Measurements from ENCODE around the gene CLCN6. TPM values are rescaled to one million over a fixed set of nuclear protein-coding genes. Genes with fewer than 3 reads are reported as not detected.

The CLCN6 gene
- polyA plus RNA-seq, 1 experiment, result 9.0 TPM

GRCh38 chr1:11779715-11780379, 26.1 kb upstream of the CLCN6 start:
- H3K27me3 ChIP-seq (ENCODE audit: control insufficient read depth, insufficient read depth, low read length), result peaks cover 2% of the 10 kb centered on the region
- ChIA-PET POLR2A (no interaction called here), CTCF (interaction anchor here (1.0 kb wide), 1 partner anchor 69 kb away, joined by 3 read pairs; no protein-coding TSS in a partner anchor)
- H3K27ac ChIP-seq (ENCODE audit: low read depth, low read length), result no peak overlapping the region
- no peak for TF ChIP-seq CTCF (IDR thresholded peaks at IDR 0.05; ENCODE audit: low read depth, low read length)
- DNase-seq (ENCODE audit: low read depth, low spot score), result no peak
- no peak overlapping the region for H3K4me3 ChIP-seq (ENCODE audit: low read depth, low read length)
- H3K9me3 ChIP-seq (ENCODE audit: control insufficient read depth, insufficient read depth, low read length), result peaks cover 4% of the 10 kb centered on the region; the same call in 1 of the 2 replicates

DNA sequence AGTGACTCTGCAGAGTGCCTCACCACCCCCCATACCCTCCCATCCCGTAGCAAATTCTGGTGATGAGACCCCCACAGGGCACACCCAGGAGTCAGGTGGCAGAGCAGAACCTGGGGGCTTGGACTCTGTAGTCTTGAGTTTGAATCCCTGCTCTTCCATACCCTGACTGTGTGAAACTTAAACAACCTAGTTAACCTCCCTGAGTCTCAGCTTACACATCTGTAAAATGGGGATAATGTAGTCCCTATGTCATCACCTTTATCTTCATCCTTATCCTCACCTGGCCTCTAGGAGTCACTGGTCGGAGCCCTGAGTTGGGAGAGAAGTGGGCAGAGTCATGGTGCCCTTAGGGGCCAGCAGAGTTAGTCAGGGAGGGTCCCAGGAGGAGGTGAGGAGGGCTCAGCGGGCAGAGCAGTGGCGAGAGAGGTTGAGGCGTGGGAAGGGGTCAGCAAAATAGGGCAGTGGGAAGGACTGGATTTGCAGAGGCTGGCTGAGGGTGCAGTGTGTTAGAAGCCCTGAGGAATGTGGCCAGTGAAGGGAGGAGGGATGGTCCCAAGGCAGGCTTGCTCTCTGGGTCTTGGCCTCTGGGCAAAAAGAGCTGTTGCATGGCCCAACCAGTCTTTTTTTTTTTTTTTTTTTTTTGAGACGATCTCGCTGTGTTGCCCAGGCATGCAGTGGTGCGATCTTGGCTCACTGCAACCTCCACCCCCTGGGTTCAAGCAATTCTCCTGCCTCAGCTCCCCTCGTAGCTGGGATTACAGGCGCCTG, 25.4 kb upstream of the CLCN6 start:
- no peak for DNase-seq (ENCODE audit: low read depth, low spot score)
- CTCF ChIA-PET, result interaction anchor here (0.6 kb wide), 1 partner anchor 31 kb away, joined by 3 read pairs; no protein-coding TSS in a partner anchor
- Histone ChIP-seq H3K27me3 (ENCODE audit: control insufficient read depth, insufficient read depth, low read length) (peaks cover 2% of the 10 kb centered on the region), H3K4me3 (ENCODE audit: low read depth, low read length) (no peak overlapping the region), H3K27ac (ENCODE audit: low read depth, low read length) (no peak overlapping the region), H3K9me3 (ENCODE audit: control insufficient read depth, insufficient read depth, low read length) (peaks cover 4% of the 10 kb centered on the region; the same call in 1 of the 2 replicates)
- no peak for TF ChIP-seq CTCF (IDR thresholded peaks at IDR 0.05; ENCODE audit: low read depth, low read length)
- POLR2A ChIA-PET, result no interaction called here

DNA sequence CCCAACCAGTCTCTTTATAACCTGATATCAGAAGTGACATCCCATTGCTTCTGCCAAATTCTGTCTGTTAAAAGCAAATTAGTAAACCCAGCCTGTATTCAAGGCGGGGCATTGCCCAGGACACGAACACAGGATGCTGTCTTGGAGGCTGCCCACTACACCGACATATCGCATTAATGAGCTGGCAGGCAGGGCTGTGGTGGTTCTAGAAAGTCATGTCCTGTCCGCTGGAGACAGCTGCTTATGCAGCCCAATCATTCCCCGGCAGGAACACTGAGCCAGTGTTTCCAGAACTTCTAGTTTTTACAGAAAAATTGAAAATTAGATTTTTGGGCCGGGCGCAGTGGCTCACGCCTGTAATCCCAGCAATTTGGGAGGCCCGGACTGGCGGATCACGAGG, 24.7 kb upstream of the CLCN6 start:
- no peaks in the 10 kb centered on the region for H3K27me3 ChIP-seq (ENCODE audit: control insufficient read depth, insufficient read depth, low read length)
- ChIA-PET CTCF (no interaction called here), POLR2A (no interaction called here)
- H3K27ac ChIP-seq (ENCODE audit: low read depth, low read length), result no peak overlapping the region
- no peak overlapping the region for H3K4me3 ChIP-seq (ENCODE audit: low read depth, low read length)
- TF ChIP-seq CTCF (IDR thresholded peaks at IDR 0.05; ENCODE audit: low read depth, low read length), result no peak
- no peak for DNase-seq (ENCODE audit: low read depth, low spot score)
- peaks cover 4% of the 10 kb centered on the region; the same call in 1 of the 2 replicates for H3K9me3 ChIP-seq (ENCODE audit: control insufficient read depth, insufficient read depth, low read length)

DNA sequence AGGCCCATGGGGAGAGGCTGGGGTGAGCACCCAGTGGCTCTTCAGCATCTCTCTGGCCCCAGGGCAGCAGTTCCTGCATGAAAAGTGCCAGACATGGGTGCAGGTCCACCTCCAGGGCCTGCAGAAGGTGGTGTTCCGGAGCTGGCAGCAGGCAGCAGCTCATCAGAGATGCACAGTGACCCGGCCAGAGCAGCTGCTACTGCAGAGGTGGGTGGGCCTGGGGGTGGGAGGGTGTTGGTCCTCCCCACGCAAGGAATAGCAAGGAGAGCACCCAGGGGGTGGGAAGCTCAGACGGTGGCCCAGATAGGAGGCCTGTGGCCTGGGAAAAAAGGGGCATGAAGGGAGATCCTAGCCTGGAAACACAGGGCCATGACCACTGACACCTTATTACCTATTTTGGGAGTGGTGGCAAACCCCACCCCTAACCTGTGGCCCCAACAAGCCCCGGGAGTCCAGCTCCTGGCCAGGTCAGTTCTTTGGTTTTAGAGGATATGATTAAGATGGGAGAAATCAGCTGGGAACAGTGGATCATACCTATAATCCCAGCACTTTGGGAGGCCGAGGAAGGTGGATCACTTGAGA, 23.8 kb upstream of the CLCN6 start:
- POLR2A ChIA-PET, result interaction anchor here (0.7 kb wide), 1 partner anchor 21 kb away, joined by 3 read pairs; no protein-coding TSS in a partner anchor
- H3K4me3 ChIP-seq (ENCODE audit: low read depth, low read length), result no peak overlapping the region
- CTCF ChIA-PET, result interaction anchor here (0.6 to 1.0 kb wide), 2 partner anchors 10 to 395 kb away, joined by 3 read pairs; no protein-coding TSS in a partner anchor
- DNase-seq (ENCODE audit: low read depth, low spot score), result no peak
- TF ChIP-seq CTCF (IDR thresholded peaks at IDR 0.05; ENCODE audit: low read depth, low read length), result no peak
- H3K27ac ChIP-seq (ENCODE audit: low read depth, low read length), result no peak overlapping the region
- no peaks in the 10 kb centered on the region for H3K27me3 ChIP-seq (ENCODE audit: control insufficient read depth, insufficient read depth, low read length)
- H3K9me3 ChIP-seq (ENCODE audit: control insufficient read depth, insufficient read depth, low read length), result peaks cover 4% of the 10 kb centered on the region; the same call in 1 of the 2 replicates
